Nucleus accumbens (tissue), 56 donors: ENCODE measurements around the gene DLG5.

Experiments
- DNase-seq, 56 donors: peaks; one replicate each; lab custom pipeline; 2025; lab: John Stamatoyannopoulos, UW

Gene DLG5

DNA sequence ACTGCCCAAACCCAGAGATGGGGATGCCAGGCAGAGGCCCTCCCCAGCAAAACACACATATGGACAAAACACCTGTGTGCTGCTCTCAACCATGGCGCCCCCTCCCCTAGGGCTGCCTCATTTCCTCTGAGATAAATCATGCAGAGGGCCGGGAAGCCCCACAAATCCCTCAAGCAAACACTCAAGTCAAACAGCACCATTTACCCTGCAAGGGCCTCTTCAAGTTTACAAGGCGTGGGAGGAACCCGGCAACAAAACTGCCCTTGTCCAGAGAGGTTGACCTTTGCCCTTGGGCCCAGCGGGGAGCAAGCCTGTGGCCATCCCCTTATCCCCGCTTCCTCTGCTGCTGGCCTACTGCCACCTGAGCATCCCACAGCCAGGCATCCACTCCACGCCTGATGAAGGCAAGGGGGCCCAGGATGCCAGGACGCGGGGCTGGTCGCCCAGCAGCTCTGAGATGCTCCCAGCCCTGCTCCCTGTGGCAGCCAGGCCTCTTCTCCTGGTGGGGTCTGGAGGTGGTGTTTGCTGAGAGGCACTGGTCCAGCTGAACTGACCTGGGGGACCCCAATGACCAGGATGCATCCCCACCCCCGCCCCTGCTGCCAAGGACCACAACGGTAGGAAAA is 77.4 kb downstream of the DLG5 start:
- DNase-seq, result no peak

DNA sequence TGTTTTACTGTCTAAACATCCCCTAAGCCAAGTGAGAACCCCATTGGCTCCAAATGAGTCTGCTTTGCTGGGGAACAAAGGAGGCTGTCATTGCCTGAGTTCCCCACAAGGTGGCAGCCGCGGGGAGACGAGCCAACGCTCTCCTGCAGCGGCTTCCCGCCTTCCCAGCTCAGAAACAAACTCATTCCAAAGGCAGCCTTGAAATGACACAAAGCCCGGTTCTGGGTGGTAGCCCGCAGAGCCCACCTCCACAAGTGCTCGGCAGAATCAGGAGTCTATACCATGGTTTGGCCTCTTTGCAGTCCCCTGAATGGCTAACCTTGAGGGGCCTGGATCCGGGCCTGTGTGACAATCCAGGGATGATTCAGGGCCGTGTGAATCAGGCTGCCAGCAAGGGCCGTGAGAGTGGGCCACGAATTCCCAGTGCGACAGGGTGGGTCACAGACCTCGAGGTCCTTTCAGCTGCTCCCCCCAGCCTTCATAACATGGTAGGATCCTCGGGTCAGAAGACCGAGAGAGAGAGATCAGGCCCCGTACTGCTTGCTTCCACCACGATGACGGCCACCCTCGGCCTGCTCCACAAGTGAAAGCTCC is 79.7 kb downstream of the DLG5 start:
- DNase-seq, result peak in 54 of 56 donors; percentile 17 to 91 (median 70)

DNA sequence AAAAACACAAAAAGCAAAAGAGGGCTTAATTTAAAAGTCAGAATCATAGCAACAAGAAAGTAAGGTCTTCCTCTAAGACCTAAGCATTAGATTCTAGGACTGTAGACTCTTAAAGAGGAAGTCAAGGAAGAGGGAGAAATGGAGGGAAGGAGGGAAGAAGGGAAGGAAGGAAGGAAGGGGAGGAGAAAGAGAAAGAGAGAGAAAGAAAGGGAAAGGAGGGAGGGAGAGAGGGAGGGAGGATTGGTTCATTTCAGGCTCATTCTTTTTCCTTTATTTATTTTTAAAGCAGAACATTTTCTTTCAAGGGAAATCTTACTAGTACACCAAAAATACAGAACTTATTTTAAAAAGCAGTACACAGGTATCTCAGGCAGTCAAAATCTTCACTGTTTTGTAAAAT is 81.1 kb downstream of the DLG5 start:
- DNase-seq, result no peak

DNA sequence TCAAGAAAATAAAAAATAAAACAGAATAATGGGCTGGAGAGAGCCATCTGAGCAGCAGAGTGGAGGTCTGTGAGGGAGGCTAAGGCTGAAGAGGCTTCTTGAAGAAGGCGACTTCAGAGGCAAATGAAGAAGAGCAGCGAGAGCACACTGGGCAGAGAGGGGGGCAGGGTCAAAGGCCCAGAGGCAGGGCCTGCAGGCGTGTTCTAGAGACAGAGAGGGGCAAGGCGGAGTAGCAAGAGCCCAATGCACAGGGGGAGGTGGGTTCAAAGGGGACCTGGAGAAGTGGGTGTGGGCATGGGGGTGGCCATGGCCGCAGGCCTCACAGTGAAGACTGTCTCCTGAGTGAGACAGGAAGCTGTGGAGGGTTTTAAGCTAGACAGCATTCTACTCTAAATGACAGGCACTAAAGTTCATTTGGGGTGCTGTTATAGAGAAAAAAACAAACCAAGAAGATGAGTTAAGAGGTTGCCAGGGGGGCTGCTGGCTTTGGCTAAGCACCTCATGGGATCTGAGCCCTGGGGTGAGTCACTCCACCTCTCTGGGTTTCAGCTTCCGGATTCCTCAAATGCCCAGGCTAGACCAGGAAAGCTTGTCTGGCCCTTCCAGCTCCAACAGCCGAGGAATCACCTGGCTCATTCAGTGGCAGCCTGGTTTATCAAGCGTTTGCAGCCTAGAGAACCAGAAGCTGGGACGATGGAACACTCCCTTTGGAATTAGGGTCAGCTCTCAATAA is 81.7 kb downstream of the DLG5 start:
- no peak for DNase-seq

DNA sequence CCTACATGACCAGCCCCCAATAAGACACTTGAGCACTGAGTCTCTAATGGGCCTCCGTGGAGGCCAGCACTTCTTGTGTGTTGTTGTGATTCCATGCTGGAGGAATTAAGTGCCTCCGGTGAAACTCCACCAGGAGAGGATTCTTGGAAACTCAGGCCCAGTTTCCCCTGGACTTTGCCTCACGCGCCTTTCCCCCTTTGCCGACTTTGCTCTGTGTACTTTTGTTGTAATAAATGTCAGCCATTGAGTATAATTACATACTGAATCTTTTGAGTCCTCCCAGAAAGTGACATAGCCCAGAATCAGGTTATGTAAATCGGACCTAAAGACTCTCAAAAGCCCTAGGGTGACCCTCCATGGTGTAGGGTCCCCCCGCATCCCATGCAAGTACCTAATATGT is 82.4 kb downstream of the DLG5 start:
- no peak for DNase-seq

DNA sequence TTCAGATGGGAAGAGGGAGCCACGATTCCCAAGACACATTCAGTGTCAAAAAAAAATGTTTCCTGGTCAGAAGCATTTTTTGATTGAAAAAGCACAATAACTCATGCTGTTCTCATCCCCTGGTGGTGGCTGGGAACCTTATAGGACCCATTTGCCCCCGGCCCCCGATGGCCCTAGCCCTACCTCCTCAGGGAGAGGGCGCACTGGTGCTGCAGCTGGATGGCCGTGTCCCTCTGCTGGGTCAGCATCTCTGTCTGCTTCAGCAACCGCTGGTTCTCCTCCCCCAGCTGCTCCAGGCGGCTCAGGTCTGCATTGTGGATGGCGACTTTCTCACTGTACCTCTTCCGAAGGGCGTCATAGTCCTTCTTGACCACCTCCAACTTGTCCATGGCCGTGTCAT is 83.3 kb downstream of the DLG5 start:
- no peak for DNase-seq

DNA sequence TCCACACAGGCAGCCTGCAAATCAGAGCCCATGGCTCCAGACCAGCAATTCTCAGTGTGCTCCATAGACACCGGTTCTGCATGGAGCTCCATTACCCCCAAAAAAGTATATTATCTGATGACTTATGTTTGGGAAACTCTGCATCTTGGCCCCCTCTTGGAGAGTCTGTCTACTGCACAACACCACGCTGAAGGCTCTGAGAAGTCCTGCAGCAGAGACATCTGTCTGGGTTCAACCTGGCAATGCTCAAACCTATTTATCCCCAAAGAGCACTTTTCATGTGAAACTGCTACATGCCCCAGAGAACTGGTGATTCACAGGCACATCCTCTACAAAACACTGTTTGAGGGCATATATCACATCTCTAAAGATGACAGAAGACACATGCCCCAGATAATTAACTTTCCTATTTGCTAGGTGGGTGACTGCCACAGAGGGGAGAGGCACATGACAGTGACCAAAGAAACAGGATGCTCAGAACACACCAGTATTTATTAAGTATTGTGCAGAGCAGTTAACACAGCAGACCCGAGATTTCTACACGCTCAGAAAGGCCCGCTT is 83.8 kb downstream of the DLG5 start:
- DNase-seq, result no peak

DNA sequence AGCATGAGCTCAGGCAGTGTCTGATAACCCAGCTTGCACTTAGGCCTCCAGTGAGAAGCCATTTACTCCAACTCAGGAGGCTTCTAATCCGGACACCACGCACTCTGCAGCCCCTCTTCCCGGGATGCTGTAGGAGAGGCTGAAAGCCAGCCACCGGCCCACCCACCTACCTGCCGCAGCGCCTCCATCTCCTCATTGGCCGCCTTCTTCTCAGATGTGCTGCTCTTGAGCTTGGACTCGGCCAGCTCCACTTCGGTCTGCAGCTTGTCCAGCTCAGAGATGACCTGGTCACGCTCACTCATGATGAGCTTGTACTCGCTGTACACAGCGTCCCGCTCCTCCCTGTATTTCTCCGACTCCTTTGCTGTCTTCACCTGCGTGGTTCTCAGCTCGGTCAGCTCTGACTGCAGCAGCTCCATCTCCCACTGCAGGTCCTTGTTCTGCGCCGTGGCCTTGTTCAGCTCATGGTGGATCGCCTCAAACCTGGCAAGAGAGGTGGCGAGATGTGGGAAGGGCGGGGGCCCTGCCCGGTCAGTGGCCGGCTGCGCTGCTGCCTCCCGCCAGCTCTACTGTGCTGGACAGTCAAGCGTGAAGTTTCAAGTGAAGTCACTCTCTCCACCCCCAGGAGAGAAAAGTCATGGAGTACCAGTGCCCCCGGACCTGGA is 84.7 kb downstream of the DLG5 start:
- DNase-seq, result no peak

DNA sequence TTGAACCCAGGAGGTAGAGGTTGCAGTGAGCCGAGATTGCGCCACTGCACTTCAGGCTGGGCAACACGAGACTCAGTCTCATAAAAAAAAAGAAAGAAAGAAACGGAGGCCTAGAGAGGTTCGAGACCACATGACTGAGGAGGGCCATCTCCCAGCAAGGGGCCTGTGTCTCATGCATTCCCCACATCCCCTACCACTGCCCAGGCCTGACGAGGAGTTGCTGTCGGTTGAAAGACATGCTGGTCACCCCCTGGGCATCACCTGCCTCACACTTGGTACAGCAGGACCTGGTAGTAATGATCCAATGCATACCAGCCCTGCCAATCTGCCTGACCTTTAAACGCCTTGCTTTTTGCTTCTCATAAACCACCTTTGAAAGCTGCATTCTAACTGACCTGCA is 85.9 kb downstream of the DLG5 start:
- DNase-seq, result no peak

DNA sequence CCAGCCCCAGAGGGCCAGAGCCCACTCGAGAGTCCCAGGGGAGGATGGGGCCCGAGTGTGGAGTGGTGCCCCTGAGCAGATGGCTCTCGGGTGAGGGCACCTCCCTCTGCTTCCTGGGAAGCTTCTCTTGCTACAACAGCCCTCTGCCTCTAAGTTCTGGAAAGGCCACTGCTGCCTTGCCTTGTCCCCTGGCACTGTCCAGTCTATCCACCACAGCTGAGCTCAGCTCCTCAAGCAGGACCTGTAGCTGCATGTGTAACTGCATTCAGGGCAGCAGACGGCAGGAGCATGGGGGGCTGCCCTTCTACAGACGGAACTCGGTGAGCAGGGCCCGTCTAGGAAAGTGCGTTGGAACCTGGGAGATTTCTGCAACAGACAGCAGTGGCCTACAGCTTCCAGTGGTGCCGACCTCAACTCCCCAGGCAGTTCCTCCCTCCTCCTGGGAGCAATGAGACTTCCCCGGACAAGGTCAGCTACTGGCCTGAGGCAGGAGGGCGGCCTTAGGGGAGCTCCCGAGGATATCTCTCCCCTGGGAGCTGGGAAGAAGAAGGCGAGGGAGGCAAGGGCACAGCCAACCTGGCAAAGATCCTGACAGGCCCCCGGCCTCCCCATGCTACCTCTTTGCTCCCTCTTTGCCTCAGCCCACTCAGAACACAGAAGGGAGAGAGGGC is 88.5 kb downstream of the DLG5 start:
- DNase-seq, result no peak

DNA sequence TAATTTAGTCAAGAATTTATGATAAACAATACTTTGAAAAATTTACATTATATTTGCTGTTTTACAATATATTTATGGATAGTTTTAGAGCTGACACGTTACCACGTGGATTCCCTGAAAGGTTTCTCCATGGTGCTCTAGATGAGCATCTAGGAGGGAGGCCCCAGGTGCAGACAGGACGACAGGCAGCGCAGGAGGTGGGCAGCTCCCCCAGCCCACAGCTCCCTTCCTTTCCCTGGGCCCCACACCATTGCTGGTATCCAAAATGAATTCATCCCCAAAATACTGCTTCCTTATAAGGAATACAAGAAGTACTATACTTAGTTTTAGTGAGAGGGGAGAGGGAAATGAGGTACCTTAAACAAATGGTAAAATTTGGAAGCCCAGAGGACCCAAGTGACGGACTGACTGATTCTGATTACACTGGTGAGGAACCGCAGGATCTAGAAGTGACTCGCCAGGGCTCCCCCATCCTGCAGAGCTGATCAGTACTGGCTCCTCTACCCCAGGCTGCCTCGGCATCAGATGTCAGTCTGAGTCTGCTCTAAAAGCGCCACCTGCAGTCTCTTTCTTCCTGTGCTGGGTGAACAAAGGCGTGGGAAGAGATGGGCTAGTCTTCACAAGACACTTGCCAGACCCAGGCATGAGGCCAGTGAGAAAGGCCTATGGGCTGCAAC is 89.2 kb downstream of the DLG5 start:
- DNase-seq, result peak in 2 of 56 donors; percentile 6 to 14

DNA sequence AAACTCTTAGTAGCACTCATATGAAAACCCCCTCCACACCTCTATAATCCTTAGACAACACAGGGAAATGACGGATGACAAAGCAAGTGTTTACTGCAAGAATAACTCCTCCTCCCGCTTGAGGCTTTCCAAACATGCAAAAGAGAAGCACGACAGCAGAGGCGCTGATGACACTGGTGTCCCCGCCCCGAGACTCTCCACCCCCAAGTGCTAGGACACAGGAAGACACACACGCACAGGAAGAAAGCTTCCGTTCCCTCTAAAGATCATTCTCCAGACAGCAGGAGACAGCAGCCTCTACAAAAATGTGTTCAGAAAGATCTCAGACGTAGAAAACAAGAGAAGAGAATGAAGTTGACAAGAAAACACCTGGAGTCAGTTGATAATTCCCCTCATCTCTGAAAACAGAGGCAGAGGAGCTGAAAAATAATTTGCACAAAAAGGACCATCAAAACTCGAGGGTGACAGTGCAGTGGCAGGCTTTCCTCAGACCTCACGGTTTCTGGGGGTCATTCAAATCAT is 90.2 kb downstream of the DLG5 start:
- peak in 18 of 56 donors; percentile 3 to 45 (median 14) for DNase-seq

DNA sequence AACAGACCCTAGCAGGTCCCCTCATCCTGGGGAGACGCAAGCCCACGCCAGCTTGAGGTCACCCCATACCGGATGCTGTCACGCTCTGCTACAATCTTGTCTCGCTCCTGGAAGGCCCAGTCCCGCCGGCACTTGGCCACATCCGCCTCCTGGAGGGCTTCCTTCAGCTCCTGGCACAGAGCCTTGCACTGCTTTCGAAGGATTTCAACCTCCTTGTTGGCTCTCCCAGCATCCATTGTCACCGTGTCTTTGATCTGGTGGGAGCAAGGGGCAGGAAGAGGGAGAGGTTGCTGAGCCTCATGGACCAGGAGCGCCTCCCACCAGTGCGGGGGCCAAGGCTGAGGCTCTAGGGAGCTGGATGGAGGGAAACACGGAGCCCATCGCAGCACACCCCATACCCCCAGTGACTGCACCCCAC is 90.9 kb downstream of the DLG5 start:
- DNase-seq, result no peak

DNA sequence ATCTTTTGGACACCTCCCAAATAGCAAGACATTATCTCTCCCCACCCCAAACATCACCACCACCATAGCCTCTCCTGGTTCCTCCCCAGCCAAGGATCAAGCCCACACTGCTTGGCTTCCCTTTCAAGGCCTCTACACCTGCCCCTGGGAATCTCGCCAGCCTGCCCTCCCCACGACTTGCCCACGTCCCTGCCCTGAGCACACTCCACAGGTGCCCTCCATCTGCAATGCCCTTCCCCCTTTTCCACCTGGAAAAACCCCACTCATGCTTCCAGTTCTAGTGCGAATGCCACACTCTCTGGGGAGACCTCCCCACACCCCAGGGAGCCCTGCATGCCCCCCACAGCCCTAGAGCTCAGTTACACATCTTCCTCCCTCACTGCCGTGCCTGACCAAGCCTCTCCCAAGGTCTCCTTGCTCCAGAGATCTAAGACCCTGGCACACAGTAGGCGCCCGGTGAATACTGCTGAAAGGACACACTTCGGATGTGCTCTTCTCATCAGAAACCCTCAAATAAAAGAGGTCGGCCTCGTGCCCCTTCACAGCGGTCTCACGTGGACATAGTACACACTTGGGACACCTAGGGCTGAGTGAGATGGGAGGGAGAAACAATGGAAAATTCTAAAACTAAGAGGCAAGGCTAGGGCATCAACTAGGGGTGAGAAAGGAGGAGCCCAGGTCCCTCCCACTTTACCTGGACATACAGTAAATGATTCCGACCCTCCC is 91.4 kb downstream of the DLG5 start:
- DNase-seq, result no peak

DNA sequence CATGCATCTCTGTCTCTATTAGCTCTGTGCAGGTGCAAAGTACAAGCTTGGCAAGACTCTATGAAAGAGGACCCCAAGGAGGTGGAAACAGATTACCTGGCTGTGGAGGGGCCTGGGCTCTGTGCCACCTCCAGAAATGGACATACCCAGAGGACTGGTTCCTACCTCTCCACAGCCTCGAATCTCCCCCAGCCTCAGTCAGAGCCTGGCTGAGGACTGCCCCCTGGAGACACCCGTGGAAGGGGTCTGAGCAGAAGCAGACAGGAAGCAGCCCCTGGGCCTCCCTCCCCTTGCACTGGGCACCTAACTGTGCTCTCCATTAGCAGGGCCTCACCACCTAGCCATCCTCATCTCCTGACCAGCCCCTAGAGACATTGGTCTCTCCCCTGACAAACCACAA is 92.0 kb downstream of the DLG5 start:
- DNase-seq, result no peak

DNA sequence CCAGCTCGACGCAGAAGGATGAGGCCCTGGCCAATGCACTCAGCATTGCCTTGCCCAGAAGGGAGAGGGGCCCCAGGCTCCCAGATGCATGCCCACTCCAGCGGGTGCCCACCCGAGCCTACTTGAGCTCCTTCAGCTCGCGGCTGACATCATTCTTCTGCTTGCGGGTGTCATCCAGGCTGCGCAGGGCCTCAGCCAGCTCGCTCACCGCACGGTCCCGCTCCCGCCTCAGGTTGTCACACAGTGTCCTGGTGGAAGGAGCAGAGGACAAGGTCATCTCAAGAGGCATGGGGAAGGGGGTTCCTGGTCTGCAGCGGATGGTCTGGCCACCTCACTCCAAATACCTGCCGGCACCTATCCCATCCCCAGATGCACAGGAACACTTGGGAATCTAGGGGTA is 92.8 kb downstream of the DLG5 start:
- DNase-seq, result no peak

DNA sequence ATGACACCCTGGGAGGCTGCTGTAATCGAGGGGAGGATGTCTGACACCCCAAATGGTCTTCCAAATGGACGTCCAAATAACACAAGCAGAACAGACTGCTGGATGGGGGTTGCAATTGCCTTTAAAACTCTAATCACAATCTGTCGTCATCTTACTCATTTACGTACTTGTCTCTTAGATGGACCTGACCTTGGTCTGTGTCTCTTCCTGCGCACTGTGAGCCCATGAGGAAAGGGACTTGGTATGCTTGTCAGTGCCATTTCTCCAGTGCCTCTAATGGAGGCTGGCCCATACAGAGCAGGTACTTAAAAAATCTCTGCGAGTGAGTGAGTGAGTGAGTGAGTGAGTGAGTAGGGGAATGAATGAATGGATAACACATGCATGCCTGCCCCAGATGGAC is 93.3 kb downstream of the DLG5 start:
- no peak for DNase-seq

DNA sequence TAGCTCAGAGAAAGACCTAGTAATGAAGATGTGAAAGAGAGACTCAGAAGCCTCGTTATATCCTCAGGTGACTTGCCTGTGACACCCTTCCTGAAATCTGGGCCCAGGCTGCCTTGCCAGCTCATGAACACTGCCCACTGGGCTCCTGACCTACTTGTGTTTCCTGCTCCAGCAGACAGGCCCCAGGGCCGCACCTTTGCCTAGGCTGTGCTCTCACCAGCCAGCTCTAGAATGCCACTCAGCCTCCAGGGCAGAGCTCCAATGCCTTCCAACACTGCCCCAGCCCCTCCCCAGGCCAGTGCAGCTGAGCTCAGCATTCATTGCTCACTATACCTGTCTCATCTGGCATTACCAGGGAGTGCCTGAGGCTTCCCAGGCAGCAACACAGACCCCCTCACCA is 94.3 kb downstream of the DLG5 start:
- DNase-seq, result no peak

DNA sequence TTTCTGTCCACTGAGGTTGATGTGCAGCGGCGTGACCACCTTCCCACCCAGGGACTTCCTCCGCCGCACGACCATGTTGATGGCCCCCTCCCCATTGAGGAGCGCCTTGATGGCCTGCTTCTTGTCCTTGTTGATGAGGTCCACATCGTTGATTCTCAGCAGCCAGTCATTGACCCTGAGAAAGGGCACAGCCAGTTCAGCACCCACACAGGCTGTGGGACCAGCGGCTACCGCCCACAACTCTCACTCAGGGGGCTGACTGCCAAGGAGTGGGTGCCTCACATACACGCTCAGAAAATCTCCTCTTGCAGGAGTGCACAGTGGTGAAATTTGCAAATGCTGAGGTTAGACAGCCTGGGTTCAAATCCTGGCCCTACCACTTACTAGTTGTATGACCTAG is 97.2 kb downstream of the DLG5 start:
- no peak for DNase-seq
